GM12891 (cell line): ENCODE measurements around the gene SHISA4.

Experiments used
- POLR2A ChIP-seq: IDR thresholded peaks from 2 replicates; pipeline ENCODE4 v1.6.1; 2011; ENCODE audit warnings: low read depth, low read length, control low read depth
- POLR2AphosphoS5 ChIP-seq: IDR thresholded peaks from 2 replicates; pipeline ENCODE4 v1.6.1; 2011; ENCODE audit warnings: low read depth, low read length, control low read depth
- TAF1 ChIP-seq: IDR thresholded peaks from 2 replicates; pipeline ENCODE4 v1.6.1; 2011; ENCODE audit warnings: low read depth, low read length, control low read depth

DNA sequence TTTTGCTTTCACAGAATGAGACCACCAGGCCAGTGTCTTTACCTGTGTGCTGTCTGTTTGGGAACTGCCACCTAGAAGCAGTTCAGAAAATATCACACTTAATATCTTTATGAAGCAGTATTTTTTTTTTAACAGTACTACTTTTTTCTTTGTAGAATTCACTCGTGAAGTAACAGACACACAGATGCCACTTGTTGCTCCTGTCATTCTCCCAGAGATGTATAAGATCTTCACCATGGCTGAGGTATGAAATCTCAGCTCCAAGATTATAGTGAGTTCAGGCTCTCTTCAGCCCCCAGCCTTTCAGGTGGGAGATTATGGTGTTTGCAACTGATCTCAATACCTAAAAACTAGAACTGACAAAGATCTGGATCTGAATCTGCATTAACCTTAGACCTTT lies 36.7 kb upstream of the SHISA4 start:
- TF ChIP-seq POLR2AphosphoS5: no peak
- TF ChIP-seq POLR2A: no peak
- TF ChIP-seq TAF1: no peak
